DND-41 (cell line): Measurements from ENCODE around the gene TMEM184C.

ENCODE experiments used
- EZH2 ChIP-seq: IDR thresholded peaks from 3 replicates; pipeline ENCODE4 v1.6.1; 2012; ENCODE audit warnings: borderline replicate concordance, low read depth, mild to moderate bottlenecking, moderate library complexity, low read length, inconsistent platforms; ENCODE audit not compliant: severe bottlenecking
- TF ChIP-seq, protein P1 (sequence below): IDR thresholded peaks from 2 replicates; pipeline ENCODE4 v1.5.1; 2012; ENCODE audit warnings: borderline replicate concordance, low read length, moderate library complexity, mild to moderate bottlenecking; ENCODE audit not compliant: poor library complexity, severe bottlenecking; ENCODE audit errors: extremely low read depth

- TF ChIP-seq, protein P1, sequence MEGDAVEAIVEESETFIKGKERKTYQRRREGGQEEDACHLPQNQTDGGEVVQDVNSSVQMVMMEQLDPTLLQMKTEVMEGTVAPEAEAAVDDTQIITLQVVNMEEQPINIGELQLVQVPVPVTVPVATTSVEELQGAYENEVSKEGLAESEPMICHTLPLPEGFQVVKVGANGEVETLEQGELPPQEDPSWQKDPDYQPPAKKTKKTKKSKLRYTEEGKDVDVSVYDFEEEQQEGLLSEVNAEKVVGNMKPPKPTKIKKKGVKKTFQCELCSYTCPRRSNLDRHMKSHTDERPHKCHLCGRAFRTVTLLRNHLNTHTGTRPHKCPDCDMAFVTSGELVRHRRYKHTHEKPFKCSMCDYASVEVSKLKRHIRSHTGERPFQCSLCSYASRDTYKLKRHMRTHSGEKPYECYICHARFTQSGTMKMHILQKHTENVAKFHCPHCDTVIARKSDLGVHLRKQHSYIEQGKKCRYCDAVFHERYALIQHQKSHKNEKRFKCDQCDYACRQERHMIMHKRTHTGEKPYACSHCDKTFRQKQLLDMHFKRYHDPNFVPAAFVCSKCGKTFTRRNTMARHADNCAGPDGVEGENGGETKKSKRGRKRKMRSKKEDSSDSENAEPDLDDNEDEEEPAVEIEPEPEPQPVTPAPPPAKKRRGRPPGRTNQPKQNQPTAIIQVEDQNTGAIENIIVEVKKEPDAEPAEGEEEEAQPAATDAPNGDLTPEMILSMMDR = no peak
- no peak for TF ChIP-seq EZH2
Observed at GRCh38 chr4:147605499-147605898, 11.7 kb upstream of the TMEM184C start.
